Effector CD8-positive, alpha-beta T cell (primary cell): ENCODE results near the gene FHIP1A.

Experiments
- DNase-seq: peaks from one replicate; lab custom pipeline; 2025; lab: John Stamatoyannopoulos, UW

Gene FHIP1A

DNA sequence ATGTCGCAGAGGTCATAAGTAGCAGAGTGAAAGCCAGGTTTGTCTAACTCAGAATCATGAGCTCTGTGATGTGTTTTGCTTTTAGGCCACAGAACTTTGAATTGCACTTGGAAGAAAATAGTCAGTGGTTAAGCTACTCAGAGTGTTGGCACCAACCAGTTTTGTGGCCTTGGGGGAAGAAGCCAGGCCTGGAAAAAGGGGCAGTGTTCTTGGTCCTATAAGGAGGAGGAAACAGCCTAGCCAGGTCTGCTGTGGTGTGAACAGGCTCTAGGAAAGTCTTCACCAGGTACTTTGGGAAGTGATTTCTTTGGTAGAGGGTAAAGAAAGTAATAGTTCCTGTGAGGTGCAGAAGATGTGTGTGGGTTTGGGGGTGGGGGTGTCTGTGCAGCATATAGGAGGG, 49.2 kb downstream of the FHIP1A start:
- DNase-seq = no peak
